ENCODE results near the gene KHDC1L.
"Not testable (repeated sequence)": the region's sequence is repeated elsewhere in the genome, so short reads cannot be mapped to it uniquely, and the experiment has no call there.

KHDC1L gene

DNA sequence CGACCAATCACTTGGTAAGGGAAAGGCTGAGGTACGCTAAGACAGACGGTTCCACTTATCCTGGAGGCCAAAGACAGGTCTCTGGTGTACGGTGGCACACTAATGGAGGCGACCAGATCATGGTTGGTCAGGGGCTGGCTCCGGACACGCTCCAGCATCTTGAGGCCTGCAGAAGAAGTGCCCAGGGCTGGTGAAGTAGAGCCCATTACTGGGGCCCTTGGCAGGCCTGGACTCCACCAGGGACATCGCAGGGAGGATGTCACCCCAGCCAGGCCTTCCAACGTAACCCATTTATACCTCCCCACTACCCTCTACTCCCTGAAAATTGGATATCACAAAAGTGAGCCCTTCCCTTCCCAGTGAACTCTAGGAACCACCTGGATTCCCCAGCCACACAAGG, 16.2 kb downstream of the KHDC1L start:
- Histone ChIP-seq H3K4me1 (no peaks in the 10 kb centered on the region), H3K4me3 (no peak overlapping the region), H3K9ac (no peak overlapping the region), H4K20me1 (no peaks in the 10 kb centered on the region), H3K27ac (no peak overlapping the region), H3K4me2 (no peak overlapping the region), H3K27me3 (no peaks in the 10 kb centered on the region), H3K9me3 (peaks cover 17% of the 10 kb centered on the region), H3K36me3 (no peaks in the 10 kb centered on the region)
- no peak for TF ChIP-seq Cebpa-rat (IDR thresholded peaks at IDR 0.05)

DNA sequence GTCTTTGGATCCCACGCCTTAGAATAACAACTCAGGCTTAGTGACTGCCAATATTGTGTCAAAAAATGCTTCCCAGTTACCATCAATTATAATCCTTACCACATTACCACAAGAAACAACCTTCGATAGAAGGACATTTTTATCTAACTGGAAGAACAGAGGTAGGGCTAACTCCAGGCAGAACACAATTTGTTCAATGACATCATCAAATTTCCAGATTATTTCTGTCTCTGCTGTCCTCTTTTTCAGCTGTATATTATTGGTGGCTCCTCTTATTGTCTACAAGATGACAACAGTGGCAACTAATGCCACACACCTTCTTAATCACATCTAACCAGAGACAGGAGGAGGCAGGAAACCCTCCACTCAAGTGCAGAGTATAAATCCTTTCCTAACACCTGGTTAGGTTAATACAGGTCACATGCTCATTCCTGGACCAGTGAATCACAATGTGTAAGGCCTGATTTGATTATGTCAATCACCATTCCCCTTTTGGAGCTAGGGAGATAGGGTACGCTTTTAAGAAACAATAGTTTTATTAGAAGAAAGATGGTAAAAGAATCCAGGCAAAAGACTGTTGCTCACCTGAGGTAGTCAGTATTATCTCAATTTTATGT, 18.0 kb downstream of the KHDC1L start:
- no peaks in the 10 kb centered on the region for H3K4me1 ChIP-seq
- no peaks in the 10 kb centered on the region for H3K27me3 ChIP-seq
- H4K20me1 ChIP-seq = no peaks in the 10 kb centered on the region
- peaks cover 17% of the 10 kb centered on the region for H3K9me3 ChIP-seq
- H3K9ac ChIP-seq = no peak overlapping the region
- H3K27ac ChIP-seq = no peak overlapping the region
- no peak overlapping the region for H3K4me3 ChIP-seq
- H3K36me3 ChIP-seq = no peaks in the 10 kb centered on the region
- no peak overlapping the region for H3K4me2 ChIP-seq
- no peak for TF ChIP-seq Cebpa-rat (IDR thresholded peaks at IDR 0.05)

DNA sequence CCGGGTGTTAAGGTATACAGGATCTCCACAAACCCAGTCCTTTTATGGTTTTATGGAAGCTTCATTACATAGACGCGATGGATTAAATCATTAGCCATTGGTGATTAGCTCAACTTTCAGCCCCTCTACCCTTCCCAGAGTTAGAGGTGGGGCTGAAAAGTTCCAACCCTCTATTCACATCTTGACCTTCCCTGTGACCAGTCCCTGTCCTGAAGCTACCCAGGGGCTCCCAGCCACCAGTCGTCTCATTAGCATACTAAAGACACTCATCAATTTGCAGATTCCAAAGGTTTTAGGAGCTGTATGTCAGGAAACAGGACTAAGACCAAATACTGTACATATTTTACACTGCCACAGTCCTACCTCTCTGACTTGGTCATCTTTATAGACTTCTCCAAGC, 21.0 kb downstream of the KHDC1L start:
- Histone ChIP-seq H3K27ac (no peak overlapping the region), H3K4me3 (no peak overlapping the region), H3K4me1 (no peaks in the 10 kb centered on the region), H3K9ac (no peak overlapping the region), H4K20me1 (no peaks in the 10 kb centered on the region), H3K27me3 (no peaks in the 10 kb centered on the region), H3K36me3 (no peaks in the 10 kb centered on the region), H3K9me3 (peaks cover 17% of the 10 kb centered on the region), H3K4me2 (no peak overlapping the region)
- no peak for TF ChIP-seq Cebpa-rat (IDR thresholded peaks at IDR 0.05)

- Histone ChIP-seq H3K9me3 (peaks cover 17% of the 10 kb centered on the region), H3K27me3 (no peaks in the 10 kb centered on the region), H4K20me1 (no peaks in the 10 kb centered on the region), H3K4me2 (no peak overlapping the region), H3K4me3 (no peak overlapping the region), H3K4me1 (no peaks in the 10 kb centered on the region), H3K27ac (no peak overlapping the region), H3K36me3 (no peaks in the 10 kb centered on the region), H3K9ac (no peak overlapping the region)
- no peak for TF ChIP-seq Cebpa-rat (IDR thresholded peaks at IDR 0.05)
These were observed 22.2 kb downstream of the KHDC1L start for GRCh38 chr6:73203098-73203497.

DNA sequence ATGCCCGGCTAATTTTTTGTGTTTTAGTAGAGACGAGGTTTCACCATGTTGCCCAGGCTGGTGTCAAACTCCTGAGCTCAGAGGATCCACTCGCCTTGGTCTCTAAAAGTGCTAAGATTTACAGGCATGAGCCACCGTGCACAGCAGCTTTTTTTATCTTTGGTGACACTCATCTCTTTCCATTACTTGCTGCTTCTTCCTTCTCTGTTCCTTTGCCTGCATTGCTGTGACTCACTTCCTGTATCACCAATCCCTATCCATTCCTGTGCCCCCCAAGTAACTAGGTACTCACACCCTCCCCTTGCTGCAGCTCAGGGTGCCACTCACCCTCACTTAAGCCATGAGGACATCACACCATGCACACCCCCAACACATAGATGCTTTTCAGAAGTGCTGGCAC, 24.6 kb downstream of the KHDC1L start:
- H3K9me3 ChIP-seq = peaks cover 4% of the 10 kb centered on the region
- H3K36me3 ChIP-seq = peaks cover 10% of the 10 kb centered on the region; the same call in 1 of the 2 replicates
- H3K4me3 ChIP-seq = no peak overlapping the region
- no peak overlapping the region for H3K4me2 ChIP-seq
- no peak overlapping the region for H3K27ac ChIP-seq
- no peaks in the 10 kb centered on the region for H4K20me1 ChIP-seq
- H3K9ac ChIP-seq = no peak overlapping the region
- H3K4me1 ChIP-seq = no peaks in the 10 kb centered on the region
- H3K27me3 ChIP-seq = no peaks in the 10 kb centered on the region
- no peak for TF ChIP-seq Cebpa-rat (IDR thresholded peaks at IDR 0.05)

GRCh38 chr6:73200247-73200646, 25.0 kb downstream of the KHDC1L start:
- H3K27ac ChIP-seq = no peak overlapping the region
- H3K9me3 ChIP-seq = no peaks in the 10 kb centered on the region
- H3K36me3 ChIP-seq = peaks cover 14% of the 10 kb centered on the region
- no peaks in the 10 kb centered on the region for H3K4me1 ChIP-seq
- no peaks in the 10 kb centered on the region for H3K27me3 ChIP-seq
- H3K4me2 ChIP-seq = no peak overlapping the region
- no peak overlapping the region for H3K4me3 ChIP-seq
- TF ChIP-seq Cebpa-rat (IDR thresholded peaks at IDR 0.05) = no peak
- no peaks in the 10 kb centered on the region for H4K20me1 ChIP-seq
- H3K9ac ChIP-seq = no peak overlapping the region

DNA sequence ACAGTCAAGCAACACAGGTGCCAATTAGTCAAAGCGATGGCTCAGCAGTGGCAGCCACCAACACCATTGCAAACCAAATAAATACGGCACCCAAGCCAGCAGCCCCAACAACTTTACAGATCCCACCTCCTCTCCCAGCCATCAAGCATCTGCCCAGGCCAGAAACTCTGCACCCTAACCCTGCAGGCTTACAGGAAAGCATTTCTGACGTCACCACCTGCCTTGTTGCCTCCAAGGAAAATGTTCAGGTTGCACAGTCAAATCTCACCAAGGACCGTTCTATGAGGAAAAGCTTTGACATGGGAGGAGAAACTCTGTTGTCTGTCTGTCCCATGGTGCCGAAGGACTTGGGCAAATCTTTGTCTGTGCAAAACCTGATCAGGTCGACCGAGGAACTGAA, 30.6 kb downstream of the KHDC1L start:
- H3K4me3 ChIP-seq = no peak overlapping the region
- H3K36me3 ChIP-seq = peaks cover 47% of the 10 kb centered on the region
- H3K27me3 ChIP-seq = no peaks in the 10 kb centered on the region
- no peak for TF ChIP-seq Cebpa-rat (IDR thresholded peaks at IDR 0.05)
- H4K20me1 ChIP-seq = no peaks in the 10 kb centered on the region
- no peak overlapping the region for H3K4me2 ChIP-seq
- no peaks in the 10 kb centered on the region for H3K4me1 ChIP-seq
- no peak overlapping the region for H3K9ac ChIP-seq
- H3K9me3 ChIP-seq = no peaks in the 10 kb centered on the region
- H3K27ac ChIP-seq = no peak overlapping the region

- H3K27me3 ChIP-seq, H3K27ac ChIP-seq, H3K4me2 ChIP-seq, H4K20me1 ChIP-seq, H3K9me3 ChIP-seq, H3K4me3 ChIP-seq, H3K9ac ChIP-seq, H3K4me1 ChIP-seq: not testable (repeated sequence)
- peaks cover 47% of the 10 kb centered on the region for H3K36me3 ChIP-seq
These were observed 32.0 kb downstream of the KHDC1L start for GRCh38 chr6:73193302-73193701.

DNA sequence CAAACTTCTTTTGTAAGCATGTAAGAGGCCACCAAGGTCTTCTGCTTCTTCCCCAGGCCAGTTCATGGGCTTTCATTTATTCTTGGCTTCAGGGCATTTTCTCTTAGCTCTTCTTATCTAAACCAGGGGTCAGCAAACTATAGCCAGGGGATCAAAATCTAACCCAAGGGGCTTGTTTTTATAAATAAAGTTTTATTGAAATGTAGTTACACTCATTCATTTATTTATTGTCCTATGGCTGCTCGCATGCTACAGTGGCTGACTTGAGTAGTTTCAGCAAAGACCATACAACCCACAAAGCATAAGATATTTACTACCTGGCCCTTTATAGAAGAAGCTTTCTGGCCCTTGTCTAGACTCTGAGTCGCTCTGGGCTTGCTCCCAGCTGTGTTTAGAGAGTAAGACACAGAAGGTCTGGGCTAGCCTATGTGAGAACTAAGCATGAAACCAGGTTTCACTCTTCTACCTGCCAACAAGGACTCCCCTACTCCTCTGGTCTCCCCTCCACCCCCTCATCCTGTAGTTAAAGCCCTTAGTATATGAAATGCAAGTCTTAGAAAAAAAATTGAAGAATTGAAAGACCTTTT, 43.2 kb downstream of the KHDC1L start:
- no peaks in the 10 kb centered on the region for H3K9me3 ChIP-seq
- H3K27me3 ChIP-seq = no peaks in the 10 kb centered on the region
- H3K4me1 ChIP-seq = peaks cover 27% of the 10 kb centered on the region
- H4K20me1 ChIP-seq = no peaks in the 10 kb centered on the region
- H3K36me3 ChIP-seq = peaks cover 15% of the 10 kb centered on the region; the same call in 1 of the 2 replicates
- no peak overlapping the region for H3K4me2 ChIP-seq
- no peak overlapping the region for H3K9ac ChIP-seq
- no peak for TF ChIP-seq Cebpa-rat (IDR thresholded peaks at IDR 0.05)
- no peak overlapping the region for H3K27ac ChIP-seq
- H3K4me3 ChIP-seq = no peak overlapping the region

- peak overlapping the region; percentile 64 for H3K4me2 ChIP-seq
- H4K20me1 ChIP-seq = no peaks in the 10 kb centered on the region
- H3K9ac ChIP-seq = no peak overlapping the region
- H3K36me3 ChIP-seq = peaks cover 15% of the 10 kb centered on the region; the same call in 1 of the 2 replicates
- H3K27me3 ChIP-seq = no peaks in the 10 kb centered on the region
- H3K4me3 ChIP-seq = peak overlapping the region; percentile 8; the same call in 1 of the 2 replicates
- TF ChIP-seq Cebpa-rat (IDR thresholded peaks at IDR 0.05) = no peak
- peaks cover 38% of the 10 kb centered on the region for H3K4me1 ChIP-seq
- H3K27ac ChIP-seq = no peak overlapping the region
- no peaks in the 10 kb centered on the region for H3K9me3 ChIP-seq
These were observed 44.3 kb downstream of the KHDC1L start for GRCh38 chr6:73180763-73181619.
